ENCODE results near the gene NCOA3.

- TF ChIP-seq CTCF (conservative IDR thresholded peaks at IDR 0.05; ENCODE audit: low read depth in 2 of 2): no peak
- TF ChIP-seq EZH2 (IDR thresholded peaks at IDR 0.05; ENCODE audit: low read depth, unreplicated experiment): no peak
- no peak for TF ChIP-seq EZH2phosphoT487 (IDR thresholded peaks at IDR 0.05; ENCODE audit: unreplicated experiment)
- TF ChIP-seq CREB1 (CRISPR knock-in tag; IDR thresholded peaks at IDR 0.05; ENCODE audit: low read depth): no peak
- no peak for TF ChIP-seq POLR2AphosphoS5 (IDR thresholded peaks at IDR 0.05; ENCODE audit: low read depth)
- no peak for TF ChIP-seq ZNF114 (CRISPR knock-in tag; IDR thresholded peaks at IDR 0.05)
Measured at GRCh38 chr20:47591231-47591630, 89.5 kb downstream of the NCOA3 start.

All from GM23338 (cell line).